ENCODE measurements around the gene LPCAT1. TPM values are rescaled to one million over a fixed set of nuclear protein-coding genes. Genes with fewer than 3 reads are reported as not detected.

LPCAT1 gene
- total and polyA plus RNA-seq, 2 of the 4 experiments (the other 2 are of a cell fraction) = 17.7 to 33.6 TPM

DNA sequence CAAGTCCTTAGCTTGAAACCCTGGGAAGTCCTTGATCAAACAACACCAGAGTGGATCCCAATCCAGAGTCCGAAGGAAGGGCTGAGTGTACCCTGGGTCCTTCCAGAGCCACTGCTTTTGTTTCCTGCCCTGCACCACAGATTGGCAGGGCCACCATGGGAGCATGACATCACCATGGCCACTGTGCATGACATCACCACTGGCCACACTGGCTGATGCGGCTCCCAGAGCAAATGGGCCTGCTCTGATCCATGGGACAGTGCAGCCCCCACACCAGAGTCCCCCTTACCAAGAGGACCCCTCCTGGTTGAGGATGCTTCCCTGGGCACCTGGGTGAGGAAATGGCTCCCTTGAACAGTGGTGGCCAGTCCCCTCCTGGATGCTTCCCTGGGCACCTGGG is 88.4 kb downstream of the LPCAT1 start:
- Histone ChIP-seq H4K91ac (ENCODE audit: insufficient read depth, low read depth, low read length) (no peak overlapping the region), H3K4me2 (ENCODE audit: low read depth, low read length) (no peak overlapping the region), H2BK20ac (ENCODE audit: low read depth, low read length) (no peak overlapping the region), H3K9ac (ENCODE audit: low read depth, low read length) (no peak overlapping the region), H3K14ac (replicated peaks; ENCODE audit: low read depth, low read length) (no peak overlapping the region), H3K23ac (ENCODE audit: low read depth, low read length) (no peak overlapping the region), H3K9me3 (ENCODE audit: control insufficient read depth, insufficient read depth, low read length) (peaks cover 14% of the 10 kb centered on the region), H2AK9ac (replicated peaks; ENCODE audit: low read depth, low read length, poor library complexity) (no peak overlapping the region), H2BK5ac (ENCODE audit: low read depth, low read length, poor library complexity, severe bottlenecking) (no peak overlapping the region), H3K4me3 (ENCODE audit: insufficient read depth, low read depth, low read length) (no peak overlapping the region), H4K20me1 (ENCODE audit: insufficient read depth, low read length) (no peaks in the 10 kb centered on the region), H3K79me1 (ENCODE audit: low read depth in 1 of 2, low read length in 2 of 2) (no peaks in the 10 kb centered on the region), H3K18ac (ENCODE audit: low read depth, low read length) (no peak overlapping the region), H3K27ac (ENCODE audit: insufficient read depth, low read length) (no peak overlapping the region), H2BK120ac (ENCODE audit: low read depth, low read length) (no peak overlapping the region), H2AK5ac (ENCODE audit: low read depth, low read length) (no peak overlapping the region), H2AFZ (replicated peaks; ENCODE audit: low read length, poor library complexity) (no peak overlapping the region), H3K36me3 (ENCODE audit: control insufficient read depth, insufficient read depth, low read length) (no peaks in the 10 kb centered on the region), H3K27me3 (ENCODE audit: control insufficient read depth, insufficient read depth, low read length) (no peaks in the 10 kb centered on the region; the same call in 1 of the 2 replicates), H4K5ac (ENCODE audit: low read depth, low read length) (no peak overlapping the region), H3K4ac (ENCODE audit: low read depth, low read length) (no peak overlapping the region), H3K56ac (ENCODE audit: extremely low read depth, insufficient read depth, low read length) (no peak overlapping the region), H3K4me1 (ENCODE audit: control insufficient read depth, insufficient read depth, low read length) (no peaks in the 10 kb centered on the region; the same call in 1 of the 2 replicates), H4K8ac (ENCODE audit: low read depth in 2 of 2, low read length in 2 of 2) (no peak overlapping the region), H3K9me1 (ENCODE audit: insufficient read depth, low read length) (no peaks in the 10 kb centered on the region), H2BK15ac (ENCODE audit: low read depth, low read length) (no peak overlapping the region)
- WGBS, 2 experiments (ENCODE audit: extremely low coverage in 2 of 2, insufficient read length in 1 of 2) = 60% methylated on average over 1 of the region's 2 CpGs; no CpG with 5 or more reads in 1 of the 2 experiments
- intact Hi-C loops (cut with micrococcal nuclease) = no loop called here
- in situ Hi-C loops (cut with MboI; ENCODE audit: low sequenced_read_pairs) = no loop called here
- no peak for ATAC-seq (ENCODE audit: low read depth)
- no peak for DNase-seq
- no TSS peak for BruUV-seq (replicated peaks)
- dilution Hi-C loops (cut with HindIII; ENCODE audit: low sequenced_read_pairs, unreplicated experiment) = no loop called here
- ChIA-PET POLR2A (ENCODE audit: unreplicated experiment) (no interaction called here), CTCF (interaction anchor here (0.5 kb wide), 1 partner anchor 430 kb away, joined by 3 read pairs; no protein-coding TSS in a partner anchor)
- no peak for TF ChIP-seq MXI1 (IDR thresholded peaks at IDR 0.05; ENCODE audit: borderline replicate concordance, low read depth, low read length)

All from IMR-90 (cell line).